Measurements from ENCODE around the gene ITGA3. TPM values are rescaled to one million over a fixed set of nuclear protein-coding genes. Genes with fewer than 3 reads are reported as not detected.

Gene ITGA3
- total RNA-seq, 1 experiment from 2014 or later: 22.5 TPM

- Histone ChIP-seq H2BK12ac (ENCODE audit: insufficient read length, low read depth, low read length) (no peak overlapping the region), H3K56ac (ENCODE audit: insufficient read length, low read depth, low read length) (no peak overlapping the region), H2BK20ac (ENCODE audit: low read depth, low read length, poor library complexity, severe bottlenecking) (no peak overlapping the region), H3K4me1 (ENCODE audit: insufficient read depth, low read length) (peaks cover 5% of the 10 kb centered on the region; the same call in 1 of the 2 replicates), H3K79me1 (ENCODE audit: insufficient read depth, low read depth, low read length, poor library complexity, severe bottlenecking) (no peaks in the 10 kb centered on the region), H4K8ac (replicated peaks; ENCODE audit: insufficient read length, low read depth, low read length) (no peak overlapping the region), H3K27ac (ENCODE audit: insufficient read length, low read depth, low read length) (no peak overlapping the region), H3K18ac (ENCODE audit: insufficient read length, low read depth, low read length) (no peak overlapping the region), H3K9me3 (ENCODE audit: control insufficient read depth, low read depth, low read length) (no peaks in the 10 kb centered on the region), H2BK5ac (ENCODE audit: insufficient read length, low read length) (no peak overlapping the region), H2BK120ac (ENCODE audit: low read depth, low read length, poor library complexity, severe bottlenecking) (no peak overlapping the region), H2AFZ (ENCODE audit: low read length) (no peak overlapping the region), H3K27me3 (ENCODE audit: insufficient read depth, low read length) (no peaks in the 10 kb centered on the region; the same call in 1 of the 2 replicates), H3K23ac (ENCODE audit: insufficient read length, low read depth, low read length) (no peak overlapping the region), H3K4ac (ENCODE audit: low read depth, low read length) (no peak overlapping the region), H3K9ac (ENCODE audit: extremely low read depth, insufficient read length, low read length) (no peak overlapping the region), H2BK15ac (ENCODE audit: low read depth, low read length) (no peak overlapping the region), H3K23me2 (ENCODE audit: insufficient read length, low read depth, low read length, poor library complexity, severe bottlenecking) (peaks cover 7% of the 10 kb centered on the region), H3K14ac (ENCODE audit: insufficient read depth, low read length) (no peak overlapping the region), H3K4me2 (ENCODE audit: insufficient read depth, insufficient read length, low read length) (no peak overlapping the region), H2AK5ac (ENCODE audit: insufficient read length, low read length) (no peak overlapping the region), H3K79me2 (ENCODE audit: insufficient read depth, low read length) (no peaks in the 10 kb centered on the region), H4K5ac (ENCODE audit: insufficient read length, low read depth, low read length) (no peak overlapping the region), H3T11ph (ENCODE audit: low read length) (no peak overlapping the region), H4K91ac (ENCODE audit: insufficient read length, low read depth, low read length) (no peak overlapping the region), H4K20me1 (ENCODE audit: control insufficient read depth, insufficient read depth, insufficient read length) (no peaks in the 10 kb centered on the region)
- no peak for TF ChIP-seq CTCF (conservative IDR thresholded peaks at IDR 0.05)
- Mint-ChIP-seq H3K27ac (no peak overlapping the region), H3K36me3 (ENCODE audit: insufficient read depth in 1 of 3, low read depth in 3 of 3) (peaks cover 8 to 29% (median 25%) of the 10 kb centered on the region in 3 experiments; a peak in 6 of 7 replicates), H3K27me3 (ENCODE audit: low read depth) (peaks cover 29% of the 10 kb centered on the region), H3K4me1 (peaks cover 21 to 41% of the 10 kb centered on the region in 2 experiments), H3K9me3 (no peaks in the 10 kb centered on the region; a peak in 1 of 5 replicates), H3K4me3 (peak overlapping the region in 1 of 2 experiments; percentile 58; a peak in 2 of 5 replicates)
- WGBS (ENCODE audit: extremely low coverage, insufficient read length, low lambda C conversion rate): no CpG with 5 or more reads among the region's 16 CpGs
- DNase-seq: no peak
These were observed 77.8 kb downstream of the ITGA3 start for GRCh38 chr17:50133769-50134099.
